GM19351 (cell line): ENCODE measurements around the gene HELZ2.
A peak's percentile ranks its signal among the peaks of the same experiment; 100 is the strongest.
"Not testable (repeated sequence)": the region's sequence is repeated elsewhere in the genome, so short reads cannot be mapped to it uniquely, and the experiment has no call there.

ENCODE experiments used
- ATAC-seq: cut with Tn5 transposase; IDR thresholded peaks from one replicate; pipeline ENCODE4 v1.9.1; 2021; ENCODE audit warnings: mild to moderate bottlenecking, moderate library complexity; ENCODE audit not compliant: unreplicated experiment

Gene HELZ2

DNA sequence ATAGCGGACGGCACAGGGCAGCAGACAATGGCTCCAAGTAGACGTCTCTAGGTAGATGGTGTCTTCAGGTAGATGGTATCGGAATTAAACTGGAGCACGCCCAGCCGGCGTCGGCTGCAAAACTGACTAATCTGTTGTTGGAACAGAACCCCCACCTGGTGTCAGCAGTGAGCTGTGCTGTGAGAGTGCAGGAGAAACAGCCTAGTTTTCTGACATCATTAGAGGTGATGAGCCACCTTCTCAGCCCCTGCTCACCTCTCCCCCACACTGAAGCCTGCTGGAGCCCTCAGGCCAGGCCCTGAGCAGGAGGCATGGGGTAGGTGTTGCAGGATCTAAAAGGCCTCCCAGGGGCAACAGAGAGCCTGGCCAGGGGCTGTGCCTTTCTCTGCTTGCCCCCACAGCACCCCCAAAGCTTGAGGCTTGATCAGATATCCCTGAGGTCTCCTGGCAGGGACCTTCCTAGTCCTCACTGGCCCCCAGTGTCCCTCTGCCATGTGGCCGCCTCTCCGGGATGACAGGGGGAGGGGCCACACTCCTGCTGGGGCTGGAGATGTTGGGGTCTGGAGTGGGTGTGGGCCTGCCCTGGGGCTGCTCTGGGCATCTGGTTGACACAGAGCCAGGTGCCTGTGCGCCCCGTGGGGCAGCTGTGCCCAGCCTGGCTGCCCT is 6.9 kb upstream of the HELZ2 start:
- no peak for ATAC-seq

GRCh38 chr20:63579017-63579694 is 5.1 kb upstream of the HELZ2 start:
- no peak for ATAC-seq

GRCh38 chr20:63578224-63579016 is 4.4 kb upstream of the HELZ2 start:
- no peak for ATAC-seq

DNA sequence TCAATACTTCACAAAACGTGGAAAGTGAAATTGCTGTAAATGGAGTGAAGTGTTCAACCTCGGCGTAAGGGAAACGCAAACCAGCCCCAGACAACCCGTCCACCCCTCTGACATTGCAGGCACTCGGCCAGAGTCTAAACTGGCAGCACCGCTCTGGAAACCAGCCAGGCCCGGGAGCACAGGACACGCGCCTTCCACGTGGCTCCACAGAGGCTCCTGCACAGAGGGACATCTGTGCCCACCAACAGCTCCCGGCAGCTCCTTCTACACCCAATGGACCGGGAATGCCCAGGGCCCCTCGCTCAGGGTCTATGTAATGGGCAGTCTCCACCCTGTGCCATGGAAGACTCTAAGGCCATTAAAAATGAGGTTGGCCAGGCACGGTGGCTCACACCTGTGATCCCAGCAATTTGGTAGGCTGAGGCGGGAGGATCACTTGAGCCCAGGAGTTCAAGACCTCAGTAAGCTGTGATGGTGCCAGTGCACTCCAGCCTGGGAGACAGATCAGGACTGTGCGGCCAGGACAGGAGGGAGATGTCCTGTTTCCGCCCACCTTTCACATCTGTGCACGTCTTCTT is 3.4 kb upstream of the HELZ2 start:
- ATAC-seq, result no peak

- no peak for ATAC-seq
Measured at GRCh38 chr20:63576311-63576710, 2.3 kb upstream of the HELZ2 start.

GRCh38 chr20:63574829-63575743 is 1.0 kb upstream of the HELZ2 start:
- no peak for ATAC-seq

- no peak for ATAC-seq
Measured at GRCh38 chr20:63573647-63574131, 350 bp downstream of the HELZ2 start.

DNA sequence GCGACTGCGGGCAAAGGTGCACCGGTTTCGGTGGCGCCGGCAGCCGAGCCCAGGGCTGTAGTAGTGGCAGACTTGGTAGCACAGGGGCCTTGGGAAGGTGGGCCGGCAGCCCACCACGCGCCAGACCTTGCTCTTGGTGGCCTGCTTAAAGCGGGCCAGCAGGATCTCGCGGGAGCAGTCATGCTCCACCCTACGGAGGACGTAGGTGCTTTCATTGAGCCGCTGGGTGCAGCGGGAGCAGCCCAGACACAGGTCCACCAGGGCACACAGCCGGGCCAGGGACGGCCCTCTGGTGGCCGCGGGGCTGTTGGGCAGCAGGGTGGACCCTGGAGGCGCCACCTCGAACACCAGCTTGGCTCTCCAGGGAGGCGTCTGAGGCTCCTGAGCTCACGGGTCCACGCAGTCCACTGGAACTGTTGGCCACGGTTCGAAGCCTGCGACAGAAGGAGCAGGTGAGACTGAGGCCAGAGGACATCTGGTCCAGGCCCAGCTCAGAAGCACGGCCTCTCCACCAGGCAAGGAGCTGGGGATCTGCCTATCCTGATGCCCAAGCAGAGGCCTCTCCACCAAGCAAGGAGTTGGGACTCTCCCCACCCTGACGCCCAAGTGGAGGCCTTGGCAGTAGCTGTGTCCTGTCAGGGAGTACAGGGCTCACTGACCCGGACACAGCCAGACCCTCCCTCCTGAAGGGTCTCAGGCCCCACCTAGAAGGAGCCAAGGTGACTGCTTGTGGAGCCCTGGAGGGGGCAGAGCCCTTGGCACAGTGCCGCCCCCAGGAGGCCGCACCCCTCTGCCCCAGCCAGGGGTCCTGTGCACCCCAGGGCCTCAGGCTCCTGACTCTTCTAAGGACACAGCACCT is 1.0 kb downstream of the HELZ2 start:
- ATAC-seq, result no peak

DNA sequence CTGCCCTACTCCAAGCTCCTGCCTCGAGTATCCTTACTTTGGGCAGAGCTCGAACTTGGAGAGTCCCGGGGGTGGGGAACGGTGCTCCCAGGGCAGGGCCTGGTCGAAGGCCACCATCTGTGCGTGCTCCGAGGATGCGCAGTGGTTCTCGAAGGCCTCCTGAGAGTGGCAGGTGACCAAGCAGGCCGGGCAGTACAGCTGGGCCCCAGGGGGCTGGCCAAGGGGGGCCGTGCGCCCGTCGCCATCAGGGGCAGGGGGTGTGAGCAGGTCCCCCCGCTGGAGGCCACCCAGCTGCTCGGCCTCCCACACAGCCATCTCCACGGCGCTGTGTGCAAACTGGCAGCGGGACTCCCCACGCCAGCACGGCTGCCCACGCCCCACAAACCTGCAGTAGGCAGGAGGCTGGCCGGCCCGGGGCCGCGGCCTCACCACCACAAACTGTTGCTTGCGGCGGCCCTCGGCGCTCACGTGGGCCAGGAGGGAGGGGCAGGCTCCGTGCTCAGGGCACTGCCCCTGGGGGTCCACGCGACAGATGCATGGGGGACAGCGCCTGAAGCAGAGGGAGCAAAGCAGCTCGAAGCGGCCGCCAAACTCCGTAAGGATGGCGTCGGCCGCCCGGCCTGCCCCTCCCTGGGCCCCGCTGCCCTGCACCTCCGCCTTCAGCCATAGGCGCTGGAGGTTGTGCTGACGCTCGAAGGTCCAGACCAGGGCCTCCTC is 1.8 kb downstream of the HELZ2 start:
- no peak for ATAC-seq

GRCh38 chr20:63571087-63571478 is 3.0 kb downstream of the HELZ2 start:
- ATAC-seq, result not testable (repeated sequence)

DNA sequence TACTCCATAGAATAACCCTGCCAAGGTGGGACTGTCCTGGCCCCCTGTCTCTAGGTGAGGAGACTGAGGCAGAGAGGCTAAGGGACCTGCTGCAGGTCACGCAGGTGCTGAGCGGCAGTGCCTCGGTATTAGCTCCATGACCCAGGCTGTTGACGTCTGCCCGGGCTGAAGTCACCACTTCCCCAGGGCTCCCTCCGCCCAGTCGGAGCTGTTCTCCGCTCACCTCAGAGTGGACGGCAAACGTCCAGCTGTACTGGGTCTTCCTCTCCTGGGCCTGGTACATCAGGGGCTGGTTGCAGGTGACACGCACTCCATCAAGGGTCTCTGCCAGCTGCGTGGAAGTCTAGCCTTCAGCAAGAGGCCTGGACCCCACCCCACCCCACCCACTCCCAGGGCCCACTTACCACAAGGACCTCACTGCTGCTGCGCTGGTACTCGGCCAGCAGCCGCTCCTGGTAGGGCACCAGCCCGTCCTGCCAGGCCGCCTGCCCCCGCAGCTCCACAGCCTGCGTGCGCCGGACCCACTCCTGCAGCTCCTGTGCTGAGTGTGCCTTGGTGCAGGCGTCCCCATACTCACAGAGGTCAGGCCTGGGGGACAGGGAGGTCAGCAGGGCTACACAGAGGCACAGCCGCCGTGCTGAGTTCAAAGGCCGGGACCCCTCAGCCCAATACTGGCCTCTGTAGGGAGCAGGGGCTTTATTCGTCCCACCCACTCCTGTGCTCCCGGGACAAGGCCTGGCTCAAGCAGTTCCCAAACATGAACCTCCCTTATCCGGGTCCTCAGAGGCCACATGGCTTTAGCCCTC is 3.6 kb downstream of the HELZ2 start:
- ATAC-seq, result no peak

DNA sequence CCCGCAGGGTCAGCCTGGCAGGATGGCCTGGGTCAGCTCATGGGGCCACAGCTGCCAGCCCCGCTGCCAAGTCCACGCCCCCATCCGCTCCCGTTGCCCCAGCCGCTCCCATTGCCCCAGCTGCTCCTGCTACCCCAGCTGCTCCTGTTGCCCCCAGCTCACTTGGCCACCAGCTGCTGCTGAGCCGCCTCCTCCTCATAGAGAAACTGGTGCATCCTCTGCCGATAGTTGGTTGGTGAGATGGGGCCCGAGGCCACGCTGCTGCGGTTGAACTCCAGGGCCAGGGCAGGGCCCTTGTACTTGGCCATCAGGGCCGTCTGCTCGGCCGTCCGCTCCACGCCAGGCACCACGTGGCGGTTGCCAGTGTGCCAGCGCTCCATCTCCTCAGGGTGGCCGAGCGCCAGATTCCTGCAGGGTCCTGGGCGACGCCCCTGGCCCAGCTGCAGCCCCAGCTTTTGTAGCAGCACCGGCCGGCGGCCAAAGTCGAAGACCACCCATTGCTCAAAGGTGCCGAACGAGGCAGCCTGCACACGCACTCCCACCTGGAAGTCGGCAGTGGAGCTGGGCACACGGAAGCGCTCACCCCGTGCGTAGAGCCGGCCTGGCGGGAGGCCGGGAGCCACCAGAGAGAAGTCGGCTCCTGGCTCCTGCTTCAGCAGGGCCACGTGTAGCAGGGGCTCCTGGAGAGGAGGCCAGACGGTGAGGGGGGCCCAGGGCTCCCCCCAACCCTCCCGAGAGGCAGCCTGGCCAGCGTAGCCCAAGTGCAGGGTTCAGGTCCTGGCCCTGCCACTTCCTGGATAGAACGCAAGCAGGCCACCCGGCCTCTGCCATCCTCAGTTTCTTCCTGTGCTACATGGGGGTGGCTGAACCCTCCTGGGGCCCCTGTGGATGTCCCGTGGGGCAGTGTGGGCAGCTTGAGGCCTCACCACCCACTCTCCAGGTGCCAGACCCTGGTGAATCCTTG is 4.8 kb downstream of the HELZ2 start:
- ATAC-seq, result no peak

DNA sequence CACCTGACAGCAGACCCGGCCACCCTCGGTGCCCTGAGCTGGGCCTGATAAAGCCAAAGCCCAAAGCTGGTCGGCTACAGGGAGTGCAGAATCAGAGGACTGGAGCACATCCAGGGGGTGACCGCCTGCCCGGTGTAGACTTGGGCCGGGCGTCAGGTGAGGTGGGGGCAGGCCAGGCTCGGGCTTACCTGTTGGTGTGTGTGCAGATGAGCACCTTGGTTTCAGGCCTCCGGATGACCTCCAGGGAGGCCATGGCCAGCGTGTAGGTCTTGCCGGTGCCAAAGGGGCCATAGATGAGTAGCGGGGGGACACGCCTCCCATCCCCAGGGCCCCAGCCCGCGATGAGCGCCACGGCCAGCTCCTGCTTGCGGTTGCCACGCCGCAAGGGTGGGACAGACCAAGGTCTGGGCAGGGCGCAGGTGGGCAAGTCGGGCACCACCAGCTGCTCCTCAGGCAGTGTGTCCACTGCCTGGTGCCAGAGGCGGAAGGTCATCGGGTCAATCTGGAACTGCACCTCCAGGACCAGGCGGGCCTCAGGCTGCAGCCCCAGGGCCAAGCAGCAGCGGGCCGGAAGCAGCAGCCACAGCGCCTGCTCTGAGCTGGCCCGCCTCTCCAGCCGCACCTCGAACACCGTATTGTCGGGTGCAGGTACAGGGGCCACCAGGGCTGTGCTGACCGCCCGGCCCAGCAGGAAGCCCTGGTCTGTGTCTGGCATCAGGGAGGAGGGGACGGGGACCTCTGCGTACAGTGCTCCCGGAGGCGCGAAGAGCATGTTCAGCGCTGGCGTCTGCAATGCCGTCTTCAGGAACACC is 5.7 kb downstream of the HELZ2 start:
- no peak for ATAC-seq

DNA sequence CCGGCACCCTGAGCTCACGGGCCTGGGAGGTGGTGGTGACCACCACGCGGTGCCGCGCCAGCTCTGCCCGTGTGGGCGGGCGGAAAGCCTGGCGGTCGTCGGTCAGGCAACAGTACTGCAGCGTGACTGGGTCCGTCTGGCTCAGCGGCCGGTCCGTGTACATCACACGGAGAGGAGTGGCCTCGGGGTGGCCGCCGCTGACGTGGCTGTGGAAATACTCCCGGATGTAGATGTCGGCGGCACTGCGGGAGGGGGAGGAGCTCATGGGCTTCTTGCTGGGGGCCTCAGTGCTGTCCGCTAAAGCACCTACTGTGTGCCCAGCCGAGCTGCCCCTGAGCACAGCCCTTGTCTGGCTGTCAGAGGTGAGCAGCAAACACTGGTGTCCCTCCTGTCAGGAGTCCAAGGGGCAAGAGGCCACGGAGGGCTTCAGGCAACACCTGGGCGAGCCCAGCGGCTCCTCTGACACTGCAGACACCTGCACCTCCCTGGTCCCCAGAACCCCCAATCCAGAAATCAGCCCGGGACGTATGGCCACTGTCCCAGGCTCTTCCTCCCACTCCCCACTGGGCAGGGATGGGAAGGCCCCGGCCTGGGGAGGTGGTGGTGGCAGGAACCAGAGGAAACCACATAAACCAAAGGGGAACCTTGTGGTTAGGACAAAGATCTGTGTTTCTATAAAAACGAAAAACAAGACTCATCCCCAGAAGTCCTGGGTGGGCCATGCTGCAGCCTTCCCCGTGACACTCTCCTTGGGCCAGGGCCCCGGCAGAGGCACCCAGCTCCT is 6.5 kb downstream of the HELZ2 start:
- ATAC-seq, result peak; percentile 63

DNA sequence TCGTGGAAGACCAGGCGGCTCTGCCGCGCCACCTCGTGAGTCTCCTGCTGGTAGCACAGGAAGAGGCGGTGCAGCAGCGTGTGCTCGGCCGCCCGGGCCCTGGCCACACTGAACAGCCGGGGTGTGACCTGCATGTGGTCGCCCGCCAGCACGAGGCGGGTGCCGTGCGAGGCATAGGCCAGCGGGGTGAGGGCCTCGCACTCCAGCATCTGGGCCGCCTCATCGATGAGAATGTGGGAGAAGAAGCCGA is 7.0 kb downstream of the HELZ2 start:
- peak; percentile 2 for ATAC-seq
